ENCODE measurements around the gene COX19.

Gene COX19, protein sequence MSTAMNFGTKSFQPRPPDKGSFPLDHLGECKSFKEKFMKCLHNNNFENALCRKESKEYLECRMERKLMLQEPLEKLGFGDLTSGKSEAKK

DNA sequence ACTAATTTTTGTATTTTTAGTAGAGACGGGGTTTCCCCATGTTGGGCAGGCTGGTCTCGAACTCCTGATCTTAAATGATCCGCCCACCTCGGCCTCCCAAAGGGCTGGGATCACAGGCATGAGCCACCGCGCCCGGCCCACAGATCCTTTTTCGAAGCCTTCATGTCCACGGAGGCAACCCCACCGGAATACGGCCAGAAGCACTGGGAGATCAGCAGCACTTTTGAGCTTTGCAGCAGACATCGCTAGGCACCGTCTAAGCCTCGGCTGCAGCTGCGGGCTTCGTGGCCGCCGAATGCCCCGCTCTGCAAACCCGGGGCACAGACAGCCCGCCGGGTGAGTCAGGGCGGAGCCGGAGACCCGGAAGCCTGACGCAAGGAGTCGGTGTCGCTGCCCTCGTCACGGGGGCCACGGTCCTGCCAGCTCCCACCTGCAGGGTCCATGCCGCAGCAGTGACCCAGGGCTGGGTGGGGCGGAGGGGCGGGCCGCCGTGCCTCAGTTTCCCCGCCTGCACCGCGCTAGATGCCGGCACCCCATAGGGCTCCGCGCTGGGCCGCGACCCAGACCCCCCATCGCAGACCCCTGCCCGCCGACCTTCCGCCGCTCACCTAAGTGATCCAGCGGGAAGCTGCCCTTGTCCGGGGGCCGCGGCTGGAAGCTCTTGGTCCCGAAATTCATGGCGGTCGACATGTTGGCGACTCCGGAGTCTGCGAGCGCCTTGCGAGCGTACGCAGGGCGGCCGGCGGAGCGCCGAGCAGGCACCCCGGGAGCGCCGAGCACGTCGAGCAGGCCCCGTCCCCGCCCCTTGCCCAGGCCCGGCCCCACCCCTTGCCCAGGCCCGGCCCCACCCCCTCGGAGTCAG, at the start of gene COX19:
Gene COX19, minus strand, starts transcription at position 730 of the 862 bp plus-strand sequence. Its CDS starts 40 bp downstream, at position 690.
- in situ Hi-C loops (cut with HindIII; ENCODE audit: low sequenced_read_pairs) = loop anchor here (25.0 kb wide), 1 partner anchor 188 kb away; no protein-coding TSS in a partner anchor

DNA sequence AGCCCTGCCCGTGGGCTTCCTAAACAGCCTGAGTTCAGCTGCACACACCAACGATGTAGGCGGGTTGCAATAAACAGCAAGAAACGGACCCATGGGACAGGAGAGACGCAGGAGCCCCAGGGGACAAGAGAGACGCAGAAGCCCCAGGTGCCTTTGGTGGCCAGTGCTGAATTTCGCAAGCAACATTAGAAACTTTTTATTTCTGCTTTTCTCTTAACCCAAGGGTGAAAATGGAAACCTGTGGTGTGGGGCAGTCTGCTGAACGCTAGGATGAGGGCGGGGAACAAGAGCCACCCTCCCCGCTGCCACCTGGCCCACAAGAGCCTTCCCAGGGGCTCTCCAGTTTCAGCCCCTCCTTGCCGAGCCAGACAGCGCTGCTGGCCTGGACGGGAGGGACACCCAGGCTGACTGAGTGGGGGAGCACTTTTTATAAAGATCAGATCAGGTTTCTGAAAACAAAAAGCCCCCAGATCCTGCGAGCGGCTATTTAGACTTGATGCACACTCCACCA, 49.0 kb upstream of the COX19 start:
- in situ Hi-C loops (cut with HindIII; ENCODE audit: low sequenced_read_pairs) = no loop called here

DNA sequence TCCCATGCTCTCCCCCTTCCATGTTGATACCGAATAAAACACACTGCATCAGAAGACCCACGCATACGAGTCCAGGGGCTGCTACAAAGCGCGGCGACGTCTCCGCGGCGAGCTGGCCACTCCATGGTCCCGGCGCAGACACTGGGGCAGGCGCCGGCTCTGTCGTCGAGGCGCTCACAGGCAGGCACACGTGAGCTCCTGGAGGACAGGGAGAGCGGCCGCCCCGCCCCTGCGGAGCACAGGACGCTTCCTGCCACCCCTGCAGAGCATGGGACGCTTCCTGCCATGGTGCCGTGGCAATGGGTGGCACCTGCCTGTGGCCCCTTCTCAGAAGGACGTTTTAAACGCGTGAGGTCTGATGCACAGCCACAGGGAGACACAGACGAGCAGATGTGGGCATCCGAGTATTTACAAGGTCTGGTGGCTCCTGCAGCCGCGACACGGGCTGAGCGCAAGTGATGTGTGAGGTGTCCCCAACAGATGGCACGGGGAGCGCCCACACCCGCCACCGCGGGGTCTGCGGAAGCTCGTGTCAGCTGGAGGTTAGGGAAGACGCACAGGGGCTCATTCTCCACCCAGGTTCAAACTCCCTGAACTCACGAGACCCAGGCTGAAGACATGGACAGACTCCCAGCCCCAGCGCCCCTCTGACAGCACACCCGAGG, 47.6 kb upstream of the COX19 start:
- in situ Hi-C loops (cut with HindIII; ENCODE audit: low sequenced_read_pairs) = no loop called here

DNA sequence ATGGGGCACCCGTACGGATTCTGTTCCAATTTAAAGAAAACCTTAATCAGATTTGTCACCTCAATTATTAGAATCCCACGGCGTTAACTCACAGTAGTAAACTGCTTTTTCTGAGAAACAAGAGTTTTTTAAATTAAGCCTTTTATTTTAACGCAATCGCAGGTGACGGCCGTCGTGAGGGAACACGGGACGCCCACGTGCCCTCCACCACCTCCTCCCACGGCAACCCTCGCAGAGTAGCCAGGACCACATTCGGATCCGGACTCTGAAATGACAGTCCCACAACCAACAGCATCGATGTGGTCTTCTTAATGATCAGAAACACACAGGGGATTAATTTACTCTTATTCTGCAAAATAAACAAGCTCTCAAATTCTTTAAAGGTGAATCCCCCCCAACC, 47.0 kb upstream of the COX19 start:
- in situ Hi-C loops (cut with HindIII; ENCODE audit: low sequenced_read_pairs) = no loop called here

DNA sequence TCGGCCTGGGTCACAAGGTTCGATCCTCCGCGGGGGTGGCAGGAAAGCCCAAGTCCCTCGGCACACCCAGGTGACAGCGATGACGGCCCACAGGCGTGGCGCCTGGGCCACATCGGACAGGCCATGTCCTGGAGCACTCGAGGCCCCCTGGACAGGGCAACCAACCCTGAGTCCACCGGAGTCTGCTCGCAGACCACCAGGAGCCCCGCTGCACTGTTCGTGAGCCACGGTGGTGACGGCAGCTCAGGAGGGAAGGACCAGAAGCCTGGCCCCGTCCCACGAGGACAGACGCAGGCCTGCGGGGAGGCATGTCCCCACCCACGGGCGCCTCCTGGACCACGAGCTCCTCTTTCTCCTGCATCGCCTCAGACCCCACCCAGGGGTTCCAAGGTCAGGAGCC, 46.6 kb upstream of the COX19 start:
- in situ Hi-C loops (cut with HindIII; ENCODE audit: low sequenced_read_pairs) = no loop called here

DNA sequence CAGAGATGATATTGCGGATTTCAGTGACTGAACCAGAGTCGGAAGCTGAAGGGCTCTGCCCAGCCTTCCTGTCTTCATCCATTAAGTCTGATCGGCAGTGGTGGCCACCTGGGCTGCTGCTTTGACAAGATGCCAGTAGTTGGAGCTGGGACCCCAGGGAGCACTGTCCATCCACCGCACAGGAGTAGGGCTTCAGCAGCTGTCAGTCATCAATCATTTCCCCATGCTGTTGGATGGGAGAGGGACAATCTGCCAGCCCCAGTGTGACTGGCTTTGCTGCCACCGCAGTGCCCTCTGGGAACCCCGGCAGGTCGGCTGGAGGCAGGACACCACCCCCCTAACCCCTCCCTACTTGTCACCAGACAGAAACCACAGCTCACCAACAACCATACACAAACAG, 46.0 kb upstream of the COX19 start:
- in situ Hi-C loops (cut with HindIII; ENCODE audit: low sequenced_read_pairs) = no loop called here

DNA sequence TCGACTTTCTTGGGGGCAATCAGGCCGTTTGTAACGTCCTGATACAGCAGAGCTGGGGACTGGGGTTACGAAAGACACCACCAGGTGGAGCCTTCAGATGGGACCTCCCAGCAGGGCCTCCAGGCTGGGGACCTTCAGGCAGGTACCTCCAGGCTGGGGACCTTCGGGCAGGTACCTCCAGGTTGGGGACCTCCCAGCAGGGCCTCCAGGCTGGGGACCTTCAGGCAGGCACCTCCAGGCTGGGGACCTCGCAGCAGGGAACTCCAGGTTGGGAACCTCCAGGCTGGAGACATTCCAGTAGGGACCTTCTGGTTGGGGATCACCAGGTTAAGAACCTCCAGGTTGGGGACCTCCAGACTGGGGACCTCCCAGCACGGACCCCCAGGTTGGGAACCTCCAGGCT, 45.5 kb upstream of the COX19 start:
- in situ Hi-C loops (cut with HindIII; ENCODE audit: low sequenced_read_pairs) = no loop called here

DNA sequence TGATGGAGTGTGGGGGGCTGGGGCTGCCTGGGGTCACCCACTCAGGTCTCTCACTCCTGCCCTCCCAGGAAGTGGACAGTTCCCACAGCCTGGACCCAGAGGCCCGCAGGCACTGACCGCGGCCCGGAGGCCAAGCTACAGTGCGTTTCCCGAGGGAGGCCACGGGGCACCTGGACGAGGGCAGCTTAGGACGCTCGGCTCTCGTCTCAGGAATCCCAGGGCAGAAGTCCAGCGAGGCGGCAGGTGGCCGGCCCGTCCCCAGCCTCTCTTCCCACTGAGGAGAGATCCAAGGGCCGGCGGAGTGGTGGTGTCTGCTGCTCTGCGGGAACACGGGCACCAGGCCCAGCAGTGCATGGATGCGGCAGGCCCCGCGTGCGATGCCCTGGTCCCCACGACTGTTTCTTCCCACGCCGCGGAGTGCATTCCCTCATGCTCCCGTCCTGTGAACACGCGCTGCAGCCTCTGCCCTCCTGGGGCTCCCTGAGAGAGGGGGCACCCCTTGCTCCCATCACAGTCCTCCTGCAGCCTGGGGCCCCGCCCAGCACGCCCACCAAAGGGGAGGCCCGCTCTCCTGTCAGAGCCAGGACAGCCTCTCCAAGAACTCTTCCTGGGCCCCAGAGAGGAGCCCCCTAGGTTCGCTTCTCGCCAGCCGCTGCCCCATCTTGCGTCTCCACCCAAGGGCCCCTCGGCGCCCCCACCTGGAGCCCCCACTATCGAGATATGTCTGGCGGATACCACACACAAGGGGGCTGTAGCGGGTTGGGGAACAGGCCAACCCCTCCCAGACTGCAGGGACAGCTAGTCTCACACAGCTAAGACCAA, 44.7 kb upstream of the COX19 start:
- in situ Hi-C loops (cut with HindIII; ENCODE audit: low sequenced_read_pairs) = no loop called here

DNA sequence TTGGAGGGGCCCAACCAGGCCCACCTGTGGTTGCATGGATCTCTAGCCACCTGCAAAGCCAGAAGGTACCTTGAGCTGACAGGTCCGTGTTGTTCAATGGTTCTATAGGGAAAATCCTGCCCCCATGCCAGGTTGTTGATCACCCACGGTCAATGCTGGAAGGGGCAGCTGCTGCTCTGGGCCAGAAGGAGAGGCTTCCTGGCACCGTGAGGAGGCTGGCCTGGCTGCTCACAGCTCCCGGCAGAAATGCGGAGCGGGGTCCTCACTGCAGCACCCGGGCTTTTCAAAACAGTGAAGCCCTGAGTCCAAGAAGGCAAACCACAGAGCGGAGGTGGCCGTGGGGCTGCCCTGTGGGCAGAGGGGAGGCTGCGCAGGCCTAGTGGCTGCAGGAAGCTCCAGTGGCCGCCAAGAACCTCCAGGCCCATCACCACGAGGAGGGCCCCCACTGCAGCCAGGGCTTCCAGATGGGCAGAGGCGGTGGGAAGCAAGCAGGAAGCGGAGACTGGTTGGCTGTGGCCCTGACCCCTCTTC, 44.0 kb upstream of the COX19 start:
- in situ Hi-C loops (cut with HindIII; ENCODE audit: low sequenced_read_pairs) = no loop called here

DNA sequence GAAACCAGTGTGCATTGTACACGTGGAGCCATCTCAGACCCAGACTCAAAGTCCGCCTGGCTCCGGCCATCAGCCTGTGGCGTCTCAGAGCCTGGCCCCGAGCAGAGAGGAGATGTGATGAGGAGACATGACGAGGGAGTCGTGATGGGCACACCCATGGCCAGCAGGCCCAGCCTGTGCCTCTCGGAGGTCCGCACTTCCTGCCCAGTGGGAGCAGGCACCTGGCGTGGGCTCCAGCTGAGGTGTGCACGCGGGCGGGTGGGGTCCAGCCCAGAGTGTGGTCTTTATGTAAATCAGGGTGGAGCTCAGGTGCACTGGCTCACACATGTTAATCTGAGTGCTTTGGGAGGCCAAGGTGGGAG, 43.0 kb upstream of the COX19 start:
- in situ Hi-C loops (cut with HindIII; ENCODE audit: low sequenced_read_pairs) = no loop called here

DNA sequence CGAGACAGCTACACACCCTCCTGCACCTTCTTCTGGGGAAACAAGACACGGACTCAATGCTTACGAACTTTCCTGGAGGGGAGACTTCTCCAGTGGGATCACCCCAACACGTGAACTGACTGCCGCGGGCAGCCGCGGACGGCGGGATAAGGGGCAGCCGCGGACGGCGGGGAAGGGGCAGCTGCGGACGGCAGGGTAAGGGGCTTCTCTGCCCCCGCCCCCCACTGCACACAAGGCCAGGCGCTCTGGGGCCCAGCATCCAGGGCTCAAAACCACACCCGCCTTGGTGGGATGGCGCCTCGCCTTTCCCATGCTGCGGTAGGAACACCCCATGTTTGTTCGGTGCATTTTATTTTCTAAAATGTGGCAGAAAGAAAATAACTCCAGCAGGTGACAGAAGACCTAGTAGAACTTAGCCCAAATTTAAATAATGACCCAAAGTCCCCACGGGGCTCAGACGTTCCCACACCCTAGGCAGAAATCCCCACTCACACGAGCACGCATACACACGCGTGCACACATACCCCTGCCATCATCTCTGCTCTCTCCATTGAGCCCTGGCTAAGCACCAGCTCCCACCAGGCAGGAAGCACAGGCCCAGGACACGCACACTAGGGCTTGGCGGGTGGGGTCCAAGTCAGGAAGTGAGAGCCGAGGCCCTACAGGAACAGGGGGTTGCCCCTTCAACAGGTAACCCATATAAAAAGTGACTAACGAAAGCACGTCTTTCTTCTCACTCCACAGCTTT, 42.4 kb upstream of the COX19 start:
- in situ Hi-C loops (cut with HindIII; ENCODE audit: low sequenced_read_pairs) = no loop called here

DNA sequence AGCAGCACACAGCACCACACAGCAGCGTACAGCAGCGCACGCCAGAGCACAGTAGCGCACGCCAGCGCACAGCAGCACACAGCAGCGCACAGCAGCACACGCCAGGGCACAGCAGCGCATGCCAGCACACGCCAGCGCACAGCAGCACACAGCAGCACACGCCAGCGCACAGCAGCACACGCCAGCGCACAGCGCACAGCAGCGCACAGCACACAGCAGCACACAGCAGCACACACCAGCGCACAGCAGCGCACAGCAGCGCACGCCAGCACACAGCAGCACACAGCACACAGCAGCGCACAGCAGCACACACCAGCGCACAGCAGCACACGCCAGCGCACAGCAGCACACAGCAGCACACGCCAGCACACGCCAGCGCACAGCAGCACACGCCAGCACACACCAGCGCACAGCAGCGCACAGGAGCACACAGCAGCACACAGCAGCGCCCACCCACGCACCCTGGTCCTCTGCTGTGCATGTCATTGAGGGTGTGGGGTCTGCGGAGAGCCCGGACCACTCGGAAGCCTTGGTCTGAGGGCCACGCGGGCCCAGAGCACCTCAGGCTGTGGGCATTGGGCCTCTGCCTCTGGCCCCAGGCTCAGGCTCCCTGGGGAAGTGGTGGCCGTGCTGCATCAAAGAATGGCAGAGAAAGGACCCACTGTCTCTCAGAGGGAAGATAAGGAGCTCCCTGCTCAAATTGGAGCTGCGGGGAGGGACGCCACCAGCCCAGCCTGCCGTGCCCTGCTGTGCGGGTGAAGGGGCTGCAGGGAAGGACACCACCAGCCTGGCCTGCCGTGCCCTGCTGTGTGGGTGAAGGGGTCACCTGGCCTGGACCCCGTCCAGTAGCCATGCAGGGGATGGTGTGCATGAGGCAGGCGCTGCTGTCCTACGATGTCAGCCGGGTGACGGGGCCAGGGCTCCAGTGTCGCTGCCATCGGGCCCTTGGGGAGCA, 41.5 kb upstream of the COX19 start:
- in situ Hi-C loops (cut with HindIII; ENCODE audit: low sequenced_read_pairs) = no loop called here

DNA sequence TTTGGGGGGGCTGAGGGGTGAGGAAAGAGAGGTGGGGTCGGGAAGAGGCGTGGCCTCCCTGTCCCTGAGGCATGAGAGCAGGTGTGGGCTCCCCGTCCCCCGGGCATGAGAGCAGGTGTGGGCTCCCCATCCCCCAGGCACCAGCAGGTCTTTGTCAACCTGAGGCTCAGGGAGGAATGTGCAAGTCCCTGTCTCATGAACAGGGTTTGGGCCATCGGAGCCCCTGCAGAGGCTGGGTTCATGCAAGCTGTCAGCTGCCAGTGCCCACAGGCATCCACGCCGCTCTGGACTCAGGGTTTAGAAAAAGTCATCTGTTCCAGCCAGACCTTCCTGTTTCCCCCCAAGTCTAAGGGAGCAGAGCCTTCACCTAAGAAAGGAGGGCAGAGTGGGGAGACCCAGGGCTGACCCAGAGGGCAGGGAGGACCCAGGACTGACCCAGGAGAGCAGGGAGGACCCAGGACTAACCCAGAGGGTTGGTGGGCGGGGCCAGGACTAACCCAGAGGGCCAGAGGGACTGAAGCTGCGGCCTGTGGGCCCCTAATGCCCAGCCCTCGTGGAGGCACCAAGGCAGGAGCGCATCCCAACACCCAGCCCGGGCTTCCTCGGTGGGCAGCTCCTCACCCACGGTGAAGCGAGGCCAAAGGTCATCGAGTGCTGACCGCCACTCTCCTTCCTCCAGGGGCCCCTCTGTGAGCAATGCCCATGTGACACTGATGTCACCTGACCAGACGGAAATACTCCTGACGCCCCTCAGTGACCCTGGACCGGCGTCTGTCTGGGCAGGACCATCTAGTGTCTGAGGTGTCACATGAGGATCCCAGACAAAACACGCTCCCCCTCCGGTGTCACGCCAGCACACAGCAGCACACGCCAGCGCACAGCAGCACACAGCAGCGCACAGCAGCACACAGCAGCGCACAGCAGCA, 40.1 kb upstream of the COX19 start:
- in situ Hi-C loops (cut with HindIII; ENCODE audit: low sequenced_read_pairs) = no loop called here

DNA sequence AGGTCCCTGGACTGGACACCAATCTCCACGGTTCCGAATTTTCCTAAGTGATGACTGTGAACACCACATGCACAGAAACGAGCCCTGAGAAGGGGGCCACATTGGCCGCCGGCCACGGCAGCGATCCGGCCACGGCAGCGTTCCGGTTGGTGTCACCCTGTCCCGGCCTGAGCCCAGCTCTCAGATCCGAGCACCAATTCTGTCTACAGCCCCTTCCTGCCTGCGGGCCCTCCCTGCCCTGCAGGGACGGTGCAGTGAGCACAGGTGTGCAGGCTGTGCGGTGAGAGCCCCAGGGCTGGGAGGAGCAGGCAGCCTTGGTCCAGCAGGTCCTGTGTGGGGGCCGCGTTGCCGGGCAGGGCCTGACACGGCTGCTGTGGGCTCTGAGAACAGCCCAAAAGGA, 39.3 kb upstream of the COX19 start:
- in situ Hi-C loops (cut with HindIII; ENCODE audit: low sequenced_read_pairs) = no loop called here

DNA sequence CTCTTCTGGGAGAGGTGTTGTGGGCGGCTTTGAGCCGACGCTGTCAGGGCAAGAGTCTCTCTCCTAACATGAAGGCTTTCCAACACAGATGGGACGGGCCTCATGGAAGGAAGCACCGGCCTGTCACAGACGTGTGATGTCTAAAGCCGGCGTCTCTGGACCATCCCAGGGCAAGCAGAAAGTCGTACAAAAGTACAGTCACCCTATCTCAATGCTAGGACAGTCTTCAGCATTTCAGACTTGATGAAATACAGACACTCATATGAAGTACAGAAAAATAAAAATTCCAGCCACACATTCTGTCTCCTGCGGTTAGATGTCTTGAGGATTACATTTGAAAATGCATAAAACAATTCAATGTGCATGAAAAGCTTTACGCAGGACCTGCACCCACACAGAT, 38.2 kb upstream of the COX19 start:
- in situ Hi-C loops (cut with HindIII; ENCODE audit: low sequenced_read_pairs) = no loop called here

DNA sequence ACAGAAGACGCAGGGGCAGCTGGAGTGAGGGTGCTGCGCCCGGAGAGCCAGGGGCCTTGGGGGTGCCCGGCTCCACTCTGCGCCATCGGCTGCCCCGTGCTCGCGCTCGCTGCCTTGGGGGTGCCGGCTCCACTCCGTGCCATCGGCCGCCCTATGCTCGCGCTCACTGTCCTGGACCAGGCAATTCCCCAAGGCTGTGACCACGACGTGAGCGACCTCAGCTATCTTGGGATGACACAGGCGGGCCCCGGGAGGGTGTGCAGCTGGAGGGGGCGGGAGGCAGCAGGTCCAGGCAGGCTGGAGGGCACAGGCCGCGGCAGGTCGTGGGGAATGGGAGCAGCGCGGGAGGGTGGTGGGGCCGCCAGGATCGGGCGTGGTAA, 37.4 kb upstream of the COX19 start:
- in situ Hi-C loops (cut with HindIII; ENCODE audit: low sequenced_read_pairs) = no loop called here

DNA sequence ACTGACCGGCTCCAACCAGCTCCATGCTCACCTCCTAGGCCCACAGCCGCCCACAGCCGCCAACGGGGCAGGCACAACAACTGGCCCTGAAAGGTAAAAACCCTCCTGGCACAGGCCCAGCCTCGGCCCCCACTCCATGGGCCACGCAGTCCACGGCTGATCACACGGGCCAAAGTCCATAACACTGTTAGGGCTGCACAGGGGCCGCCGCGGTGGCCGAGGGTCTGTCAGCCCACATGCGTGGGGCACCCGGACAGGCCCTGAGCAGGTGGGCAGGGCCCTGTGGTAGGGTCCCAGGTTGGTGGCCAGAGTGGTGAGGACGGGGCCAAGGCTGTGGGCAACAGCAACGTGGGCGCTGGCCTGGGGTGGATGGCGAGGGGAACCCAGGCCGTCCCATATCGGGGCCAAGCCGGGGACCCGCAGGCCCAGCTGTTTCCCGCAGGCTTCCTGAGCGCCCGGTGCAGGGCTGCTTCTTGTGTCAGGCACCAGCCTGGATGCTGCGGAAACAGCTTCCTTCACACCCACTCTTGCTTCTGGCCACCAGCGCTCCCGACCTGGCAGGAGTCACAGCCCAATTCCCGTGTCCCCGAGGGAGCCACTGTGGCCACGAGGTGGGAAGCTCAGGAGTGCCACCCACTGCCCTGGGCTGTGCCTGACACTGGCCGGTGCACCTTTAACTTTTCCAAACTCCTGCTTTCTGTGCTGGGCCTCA, 36.8 kb upstream of the COX19 start:
- in situ Hi-C loops (cut with HindIII; ENCODE audit: low sequenced_read_pairs) = no loop called here
